Esophagus squamous epithelium (tissue), 4 donors: ENCODE measurements around the gene POLE4.

Source experiments
- CTCF ChIP-seq, 6 experiments: fragments of 450-650 bp in 4 of 6; fragments of 200-600 bp in 2 of 6; sonication (generic) in 2 of 6; IDR thresholded peaks; one replicate each; pipeline ENCODE4 v1.5.1; 2016 to 2019; ENCODE audit warnings: antibody characterized with exemption in 6 of 6, mild to moderate bottlenecking in 4 of 6, moderate library complexity in 4 of 6
- POLR2A ChIP-seq, 4 donors: fragments of 450-650 bp; IDR thresholded peaks; one replicate each; pipeline ENCODE4 v1.6.1; 2017; ENCODE audit warnings: antibody characterized with exemption in 4 of 4, mild to moderate bottlenecking in 4 of 4, moderate library complexity in 3 of 4

GRCh38 chr2:74911061-74911460 lies 47.4 kb upstream of the POLE4 start:
- TF ChIP-seq CTCF (IDR thresholded peaks at IDR 0.05) (no peak), POLR2A (IDR thresholded peaks at IDR 0.05) (no peak)
